DMS79 treated with DMSO at 0.1 percent for 48 hours (cell line): ENCODE results near the gene LGALS8.
"Not testable (repeated sequence)": the region's sequence is repeated elsewhere in the genome, so short reads cannot be mapped to it uniquely, and the experiment has no call there.

Experiments used
- DNase-seq: peaks from one replicate; lab custom pipeline; 2025; lab: John Stamatoyannopoulos, UW

The LGALS8 gene

DNA sequence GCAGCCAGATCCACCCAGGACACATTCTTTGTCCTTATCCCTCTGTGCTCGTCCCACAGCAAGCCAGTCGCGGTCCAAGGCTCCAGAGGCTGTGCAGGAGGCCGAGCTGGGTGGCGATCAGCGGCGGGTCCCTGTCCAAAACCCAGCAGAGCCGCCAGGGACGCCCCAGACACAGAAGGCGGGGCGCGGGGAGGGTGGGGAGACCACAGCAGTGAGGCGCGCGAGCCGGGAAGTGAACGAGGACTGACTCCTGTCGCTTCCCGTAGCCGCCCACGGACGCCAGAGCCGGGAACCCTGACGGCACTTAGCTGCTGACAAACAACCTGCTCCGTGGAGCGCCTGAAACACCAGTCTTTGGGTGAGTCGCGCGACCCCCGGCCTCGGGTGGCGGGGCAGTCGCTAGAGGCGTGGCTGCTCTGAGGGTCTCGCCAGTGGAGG, at the start of gene LGALS8:
LGALS8 (plus strand) TSS at position 279 of the 438 bp plus-strand sequence. CDS start 2,089 bp downstream, outside the sequence.
- no peak for DNase-seq

DNA sequence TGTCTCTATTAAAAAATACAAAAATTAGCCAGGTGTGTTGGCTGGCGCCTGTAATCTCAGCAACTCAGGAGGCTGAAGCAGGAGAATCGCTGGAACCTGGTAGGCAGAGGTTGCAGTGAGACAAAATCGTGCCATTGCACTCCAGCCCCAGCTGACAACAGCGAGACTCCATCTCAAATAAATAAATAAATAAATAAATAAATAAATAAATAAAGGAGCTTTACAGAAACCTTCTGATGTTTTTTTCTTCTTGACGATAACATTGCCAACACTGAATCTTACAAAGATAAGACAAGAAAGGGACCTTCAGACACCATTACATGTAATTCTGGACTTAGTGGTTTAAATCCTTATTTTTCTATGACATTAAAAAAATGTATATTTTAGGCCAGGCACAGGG, 47.8 kb upstream of the LGALS8 start:
- DNase-seq: no peak

DNA sequence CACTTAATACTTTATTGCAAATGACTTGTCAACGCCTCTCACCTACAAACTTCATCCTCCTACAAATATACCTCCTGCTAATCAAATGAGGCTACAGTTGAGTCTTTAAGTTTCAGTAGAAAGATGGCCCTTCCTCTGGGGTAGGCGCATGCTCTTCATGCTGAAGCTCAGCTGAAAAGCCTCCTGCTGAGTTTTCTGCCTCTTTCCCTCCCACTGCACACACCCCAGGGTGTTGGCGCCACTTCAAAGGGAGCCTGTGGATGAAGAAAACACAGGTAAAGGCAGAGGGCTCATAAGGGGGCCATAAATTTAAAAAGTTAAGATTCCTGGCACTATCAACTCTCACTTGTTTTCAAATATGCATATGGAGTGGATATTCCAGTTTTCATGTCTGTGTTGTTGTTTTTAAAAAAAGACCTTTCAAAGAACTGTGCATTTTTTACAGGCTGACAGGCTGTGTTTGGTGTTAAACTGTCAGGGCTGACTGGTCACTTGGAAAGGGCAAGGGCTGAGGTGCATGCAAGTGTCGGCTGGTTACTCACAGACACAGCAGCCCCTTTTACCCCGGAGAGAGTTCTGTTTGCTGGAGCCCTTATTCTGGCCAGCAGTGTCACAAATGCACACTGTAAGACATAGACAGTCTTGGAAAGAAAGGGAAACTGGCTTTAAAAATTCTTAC, 42.9 kb upstream of the LGALS8 start:
- peak; percentile 13 for DNase-seq

DNA sequence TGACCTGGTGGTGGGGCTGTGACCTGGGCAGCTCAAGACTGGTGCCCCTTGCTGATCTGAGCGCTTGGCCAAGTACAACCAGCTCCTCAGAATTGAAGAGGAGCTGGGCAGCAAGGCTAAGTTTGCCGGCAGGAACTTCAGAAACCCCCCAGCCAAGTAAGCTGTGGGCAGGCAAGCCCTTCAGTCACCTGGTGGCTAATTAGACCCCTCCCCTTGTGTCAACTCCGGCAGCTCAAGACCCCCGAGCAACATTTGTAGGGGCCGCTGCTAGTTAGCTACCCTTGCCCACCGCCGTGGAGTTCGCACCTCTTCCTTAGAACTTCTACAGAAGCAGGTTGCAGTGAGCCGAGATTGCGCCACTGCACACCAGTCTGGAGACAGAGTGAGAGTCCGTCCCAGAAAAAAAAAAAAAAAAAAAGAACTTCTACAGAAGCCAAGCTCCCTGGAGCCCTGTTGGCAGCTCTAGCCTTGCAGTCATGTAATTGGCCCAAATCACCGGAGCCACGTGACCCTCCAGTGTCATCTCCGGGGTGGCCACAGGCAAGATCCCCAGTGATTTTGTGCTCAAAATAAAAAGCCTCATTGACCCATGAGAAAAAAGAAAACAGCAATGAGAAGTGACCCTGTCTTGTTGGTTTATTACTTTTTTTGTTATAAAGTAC, 39.3 kb upstream of the LGALS8 start:
- no peak for DNase-seq

DNA sequence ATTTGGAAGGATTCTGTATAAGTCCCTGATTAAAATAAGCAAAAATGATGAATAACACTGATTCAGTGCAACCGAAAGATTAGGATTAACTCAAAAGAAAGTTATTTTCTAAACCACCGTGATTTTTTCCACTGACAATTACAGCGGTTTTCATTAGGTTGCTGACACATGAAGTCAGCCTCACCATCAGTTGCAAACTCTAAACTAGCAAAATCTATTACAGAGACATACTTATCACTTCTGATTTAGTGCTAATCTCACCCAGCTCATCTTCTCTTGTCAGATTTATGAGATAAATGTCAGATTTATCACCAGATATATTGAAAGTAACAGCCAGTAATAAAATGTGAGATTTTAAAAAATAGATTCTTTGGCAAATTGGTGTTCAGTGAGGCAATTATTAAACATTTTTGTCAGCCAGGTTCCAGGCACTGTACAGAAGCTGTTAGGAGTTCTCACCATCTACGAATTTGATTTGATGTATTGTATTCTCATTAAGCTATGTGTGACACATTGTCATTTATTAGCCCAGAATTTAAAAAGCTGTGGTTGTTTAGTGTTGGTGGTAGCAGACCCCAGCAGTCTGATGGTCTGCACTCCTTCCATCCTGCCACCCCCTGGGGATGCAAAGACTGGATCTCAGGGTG, 37.3 kb upstream of the LGALS8 start:
- no peak for DNase-seq

DNA sequence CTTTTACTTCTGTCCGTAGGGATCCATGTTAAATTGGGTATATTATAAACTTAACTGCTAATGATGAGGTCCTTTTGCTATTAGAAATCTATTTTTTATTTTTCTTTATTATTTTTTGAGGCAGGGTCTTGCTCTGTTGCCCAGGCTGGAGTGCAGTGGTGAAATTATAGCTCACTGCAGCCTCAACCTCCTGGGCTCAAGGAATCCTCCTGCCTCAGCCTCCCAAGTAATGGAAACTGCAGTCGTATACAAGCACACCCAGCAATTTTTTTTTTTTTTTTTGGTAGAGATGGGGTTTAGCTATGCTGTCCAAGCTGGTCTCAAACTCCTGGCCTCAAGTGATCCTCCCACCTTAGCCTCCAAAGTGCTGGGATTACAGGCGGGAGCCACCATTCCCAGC, 34.6 kb upstream of the LGALS8 start:
- DNase-seq: not testable (repeated sequence)

DNA sequence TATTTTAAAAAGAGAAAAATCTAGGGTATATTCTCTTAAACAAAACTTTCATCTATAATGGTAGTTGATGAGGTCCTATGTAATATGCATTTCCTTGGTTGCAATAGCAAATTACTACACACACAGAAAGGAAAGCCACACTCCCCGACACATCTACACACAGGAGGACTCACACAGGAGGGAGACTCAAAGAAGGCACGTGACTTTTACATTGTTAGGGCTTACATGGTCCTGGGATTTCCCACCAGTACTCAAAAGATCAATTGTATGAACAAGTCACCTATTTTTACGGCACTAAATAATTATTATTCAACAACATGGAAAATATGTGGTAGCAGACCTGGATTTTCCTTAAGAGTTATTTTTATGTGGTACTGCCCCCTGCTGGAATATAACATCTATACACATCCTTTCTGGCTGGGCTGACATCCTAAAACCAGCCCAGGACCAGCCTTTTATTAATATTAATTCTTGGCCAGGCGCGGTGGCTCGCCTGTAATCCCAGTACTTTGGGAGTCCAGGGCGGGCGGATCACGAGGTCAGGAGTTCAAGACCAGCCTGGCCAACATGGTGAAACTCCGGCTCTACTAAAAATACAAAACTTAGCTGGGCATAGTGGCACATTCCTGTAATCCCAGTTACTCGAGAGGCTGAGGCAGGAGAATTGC, 33.9 kb upstream of the LGALS8 start:
- DNase-seq: peak; percentile 25

DNA sequence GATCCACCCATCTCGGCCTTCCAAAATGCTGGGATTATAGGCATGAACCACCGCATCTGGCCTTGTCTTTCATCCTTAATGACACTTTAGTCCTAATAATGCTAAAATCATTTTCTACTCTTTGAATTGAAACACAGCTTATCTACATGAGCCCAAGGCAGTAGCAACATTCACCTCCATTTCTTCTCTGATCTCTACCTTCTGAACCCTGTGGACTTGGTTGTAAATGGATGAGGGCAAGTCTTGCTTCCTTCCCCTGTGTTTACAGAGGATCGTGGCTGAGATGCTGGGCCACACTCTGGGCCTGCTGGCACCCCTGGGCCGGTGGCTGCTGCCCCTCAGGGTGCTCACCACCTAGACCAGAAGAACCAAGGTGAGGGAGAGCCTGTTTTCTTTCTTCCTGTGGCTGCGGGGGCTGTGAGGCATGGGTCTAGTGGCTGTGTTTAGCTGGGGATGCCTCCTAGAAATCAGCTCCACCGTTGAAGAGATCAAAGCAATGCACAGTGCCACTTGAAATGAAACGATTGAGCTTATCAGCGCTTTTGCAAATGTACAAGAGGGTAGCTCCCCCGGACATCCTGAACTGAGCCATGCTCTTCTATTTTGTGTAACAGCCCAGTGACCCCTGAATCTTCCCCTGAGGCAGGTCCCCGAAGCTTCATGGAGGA, 32.2 kb upstream of the LGALS8 start:
- no peak for DNase-seq

DNA sequence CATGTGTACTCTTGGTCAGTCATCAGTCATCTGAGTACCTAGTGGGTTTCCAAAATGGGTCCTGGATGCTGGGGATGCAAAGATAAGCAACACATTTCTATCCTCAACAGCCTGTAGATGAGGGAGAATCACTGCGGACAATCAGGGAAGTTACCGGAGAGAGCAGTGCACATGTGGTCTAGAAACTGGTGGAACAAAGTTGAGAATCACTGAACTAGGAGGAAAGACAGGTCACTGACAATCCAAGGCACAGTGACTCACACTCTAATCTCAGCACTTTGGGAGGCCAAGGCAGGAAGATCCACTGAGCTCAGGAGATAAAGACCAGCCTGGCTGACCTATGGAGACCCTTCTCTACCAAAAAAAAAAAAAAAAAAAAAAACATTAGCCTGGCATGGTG, 31.4 kb upstream of the LGALS8 start:
- DNase-seq: no peak

DNA sequence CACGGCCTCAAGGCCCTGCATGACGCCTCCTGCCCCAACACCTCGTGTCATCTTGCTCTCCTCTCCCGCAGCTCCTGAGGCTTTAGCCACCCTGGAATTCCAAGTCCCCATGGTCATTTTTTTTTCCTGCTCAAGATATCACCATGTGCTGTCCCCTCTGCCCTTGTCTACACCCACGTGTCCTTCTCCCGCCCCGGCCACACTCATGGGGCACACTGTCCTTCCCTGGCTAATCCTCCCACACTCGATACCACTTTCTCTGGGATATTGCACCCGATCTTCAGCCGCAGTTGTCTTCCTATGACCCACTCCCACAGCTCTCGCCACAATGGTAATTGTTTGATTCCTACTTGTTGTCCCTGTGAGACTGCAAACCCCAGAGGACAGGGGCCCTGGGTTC, 29.7 kb upstream of the LGALS8 start:
- no peak for DNase-seq

DNA sequence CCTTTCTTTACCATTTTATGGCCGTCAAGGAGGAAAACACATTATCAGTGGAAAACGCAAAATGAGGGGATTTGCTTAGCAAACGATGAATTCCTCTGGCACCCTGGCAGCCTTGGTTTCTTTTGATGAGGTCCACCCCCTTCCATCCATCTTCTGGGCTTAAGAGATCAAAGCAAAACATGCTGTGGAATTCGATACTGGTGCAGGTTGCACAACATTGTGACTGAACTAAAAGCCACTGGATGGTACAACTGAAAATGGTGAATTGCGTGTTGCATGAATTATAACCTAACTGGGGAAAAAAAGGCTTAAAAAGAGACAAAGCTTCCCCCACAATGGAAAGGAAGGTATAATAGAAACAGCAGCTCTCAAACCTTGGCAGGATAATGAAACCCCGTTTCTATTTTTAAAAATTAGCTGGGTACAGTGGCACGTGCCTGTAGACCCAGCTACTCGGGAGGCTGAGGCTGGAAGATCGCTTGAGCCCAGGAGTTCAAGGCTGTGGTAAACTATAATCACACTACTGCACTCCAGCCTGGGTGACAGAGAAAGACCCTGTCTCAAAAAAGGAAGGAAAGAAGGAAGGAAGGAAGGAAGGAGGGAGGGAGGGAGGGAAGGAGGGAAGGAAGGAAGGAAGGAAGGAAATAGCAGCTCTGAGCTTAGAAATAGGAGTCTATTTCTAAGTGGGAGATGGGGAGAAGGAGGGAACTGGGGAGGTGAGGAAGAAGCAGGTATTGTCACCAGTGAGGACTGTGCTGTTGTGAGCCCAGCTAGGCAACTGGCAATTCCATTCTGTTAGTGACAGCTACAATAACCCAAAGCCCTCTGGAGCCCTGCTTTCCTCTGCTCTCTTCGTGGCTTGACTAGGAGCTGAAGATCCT, 29.0 kb upstream of the LGALS8 start:
- no peak for DNase-seq

DNA sequence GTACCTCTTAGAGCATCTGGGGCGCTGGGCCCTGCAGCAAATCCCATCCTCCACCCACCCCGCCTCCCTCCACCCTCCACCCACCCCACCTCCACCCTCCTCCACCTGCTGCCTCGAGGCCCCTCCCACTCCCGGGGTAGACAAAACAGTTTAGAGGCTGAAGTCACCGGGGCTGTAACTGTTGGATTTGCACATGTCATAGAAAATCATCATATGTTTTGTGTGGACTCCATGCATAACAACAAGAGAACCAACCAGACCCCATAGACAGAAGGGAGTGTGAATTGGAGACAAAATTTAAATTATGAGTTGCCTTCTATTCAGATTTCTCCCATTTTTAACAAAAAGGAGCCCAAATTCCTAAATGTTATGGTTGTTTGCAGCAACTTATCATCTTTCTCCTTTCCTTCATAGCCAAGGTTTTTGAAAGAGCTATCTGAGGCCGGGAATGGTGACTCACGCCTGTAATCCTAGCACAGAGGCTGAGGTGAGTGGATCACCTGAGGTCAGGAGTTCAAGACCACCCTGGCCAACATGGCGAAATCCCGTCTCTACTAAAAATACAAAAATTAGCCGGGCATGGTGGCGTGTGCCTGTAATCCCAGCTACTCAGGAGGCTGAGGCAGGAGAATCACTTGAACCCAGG, 28.2 kb upstream of the LGALS8 start:
- no peak for DNase-seq

DNA sequence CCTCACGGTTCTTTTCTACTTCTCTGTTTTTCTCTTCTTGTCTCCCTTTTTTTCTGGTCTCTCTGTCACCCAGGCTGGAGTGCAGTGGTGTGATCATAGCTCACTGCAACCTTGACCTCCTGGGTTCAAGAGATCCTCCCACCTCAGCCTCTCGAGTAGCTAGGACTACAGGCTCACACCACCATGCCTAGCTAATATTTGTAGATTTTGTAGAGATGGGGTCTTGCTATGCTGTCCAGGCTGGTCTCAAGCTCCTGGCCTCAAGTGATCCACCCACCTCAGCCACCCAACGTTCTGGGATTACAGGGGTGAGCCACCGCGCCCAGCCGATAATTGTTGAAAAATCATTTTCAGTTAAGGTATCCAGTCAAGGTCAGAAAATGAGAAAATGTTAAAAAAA, 25.9 kb upstream of the LGALS8 start:
- no peak for DNase-seq

DNA sequence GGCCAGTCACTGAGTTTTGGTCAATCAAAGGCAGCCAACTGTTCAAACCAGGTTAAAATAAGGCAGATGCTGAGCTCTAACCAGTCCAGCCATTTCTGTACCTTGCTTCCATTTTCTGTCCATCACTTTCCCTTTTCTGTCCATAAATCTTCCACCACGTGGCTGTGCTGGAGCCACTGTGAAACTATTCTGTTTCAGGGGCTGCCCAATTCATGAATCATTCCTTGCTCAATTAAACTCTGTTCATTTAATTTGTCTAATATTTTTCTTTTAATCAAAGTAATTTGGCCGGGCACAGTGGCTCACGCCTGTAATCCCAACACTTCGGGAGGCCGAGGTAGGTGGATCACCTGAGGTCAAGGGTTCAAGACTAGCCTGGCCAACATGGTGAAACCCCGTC, 22.7 kb upstream of the LGALS8 start:
- DNase-seq: no peak

DNA sequence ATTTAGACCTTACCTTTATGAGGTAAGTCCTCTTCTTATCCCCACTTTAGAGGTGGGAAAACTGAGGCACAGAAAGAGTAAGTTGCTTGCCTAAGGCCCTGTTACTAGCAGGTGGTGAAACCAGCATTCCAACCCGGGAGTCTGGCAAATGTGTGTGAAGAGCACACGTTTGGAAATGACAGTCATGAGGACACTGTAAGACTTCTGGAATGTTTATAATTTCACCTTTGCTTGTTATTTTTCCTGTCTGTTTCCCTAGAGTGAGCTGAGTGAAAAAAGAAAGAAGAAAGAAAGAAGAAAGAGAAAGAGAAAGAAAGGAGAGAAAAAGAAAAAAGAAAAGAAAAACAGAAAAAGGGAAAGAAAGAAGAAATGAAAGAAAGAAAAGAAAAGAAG, 21.2 kb upstream of the LGALS8 start:
- DNase-seq: no peak

DNA sequence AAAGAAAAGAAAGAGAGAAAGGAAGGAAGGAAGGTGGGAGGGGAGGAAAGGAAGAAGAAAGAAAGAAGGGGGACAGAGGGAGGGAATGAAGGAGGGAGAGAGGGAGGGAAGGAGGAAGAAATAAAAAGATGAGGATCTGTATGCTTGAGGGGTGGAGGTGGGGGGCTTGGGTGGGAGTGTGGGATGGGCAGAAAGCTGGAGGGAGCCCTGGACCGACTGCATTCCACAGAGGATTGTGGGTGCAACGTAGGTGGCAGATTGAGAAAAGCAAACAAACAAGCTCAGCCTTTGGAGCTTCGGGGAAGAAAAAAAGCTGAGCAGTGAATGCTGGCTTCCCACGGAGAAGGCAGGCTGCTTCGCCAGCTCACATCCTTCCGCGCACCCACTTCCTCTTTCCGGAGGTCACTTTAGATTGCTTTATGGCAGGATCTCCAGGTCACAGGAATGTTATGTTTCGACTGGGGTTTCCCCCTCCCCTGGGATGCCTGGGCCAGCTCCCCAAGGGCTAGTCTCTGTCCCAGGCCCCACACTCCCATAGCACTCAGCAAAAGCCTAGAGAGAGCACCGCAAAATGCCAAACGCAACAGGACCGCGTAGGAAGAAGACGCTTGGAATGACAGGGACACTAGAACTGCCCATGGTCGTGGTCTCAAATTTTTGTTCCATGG, 20.7 kb upstream of the LGALS8 start:
- DNase-seq: peak; percentile 42

DNA sequence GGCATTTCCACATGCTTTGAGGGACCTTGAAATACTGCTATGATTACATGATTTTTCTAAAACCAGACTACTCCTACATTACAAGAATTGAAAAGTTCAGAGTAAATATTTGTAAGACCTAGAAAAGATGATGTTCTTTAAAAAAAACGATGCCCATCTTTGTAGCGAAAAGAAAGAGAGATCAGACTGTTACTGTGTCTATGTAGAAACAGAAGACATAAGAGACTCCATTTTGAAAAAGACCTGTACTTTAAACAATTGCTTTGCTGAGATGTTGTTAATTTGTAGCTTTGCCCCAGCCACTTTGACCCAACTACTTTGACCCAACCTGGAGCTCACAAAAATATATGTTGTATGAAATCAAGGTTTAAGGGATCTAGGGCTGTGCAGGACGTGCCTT, 19.4 kb upstream of the LGALS8 start:
- DNase-seq: not testable (repeated sequence)

DNA sequence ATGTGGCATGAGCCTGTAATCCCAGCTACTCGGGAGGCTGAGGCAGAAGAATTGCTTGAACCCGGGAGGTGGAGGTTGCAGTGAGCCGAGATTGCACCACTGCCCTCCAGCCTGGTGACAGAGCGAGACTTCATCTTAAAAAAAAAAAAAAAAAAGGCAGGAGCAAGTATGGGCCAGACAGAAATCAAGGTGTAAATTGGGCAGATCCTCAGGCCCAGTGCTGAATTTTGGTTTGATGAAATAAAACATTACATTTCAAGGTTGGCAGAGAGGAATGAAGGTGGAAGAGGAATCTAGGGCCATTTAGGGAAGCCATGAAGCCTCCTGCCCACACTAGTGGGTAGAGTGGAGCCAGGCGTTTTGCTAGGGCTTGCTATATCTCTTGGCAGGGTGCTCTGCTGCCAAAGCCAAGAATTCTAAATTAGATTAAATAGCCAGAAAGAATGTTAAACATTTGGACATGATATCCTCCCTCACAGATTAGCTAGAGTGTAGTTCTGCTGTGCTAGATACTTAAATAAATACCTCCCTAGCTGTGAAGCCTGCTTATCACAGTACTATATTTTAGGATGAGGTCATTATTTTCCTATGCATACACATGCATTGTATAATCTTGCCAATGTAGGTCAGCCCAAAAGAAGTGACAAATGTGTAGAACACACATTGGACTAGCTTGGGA, 16.6 kb upstream of the LGALS8 start:
- peak; percentile 28 for DNase-seq

DNA sequence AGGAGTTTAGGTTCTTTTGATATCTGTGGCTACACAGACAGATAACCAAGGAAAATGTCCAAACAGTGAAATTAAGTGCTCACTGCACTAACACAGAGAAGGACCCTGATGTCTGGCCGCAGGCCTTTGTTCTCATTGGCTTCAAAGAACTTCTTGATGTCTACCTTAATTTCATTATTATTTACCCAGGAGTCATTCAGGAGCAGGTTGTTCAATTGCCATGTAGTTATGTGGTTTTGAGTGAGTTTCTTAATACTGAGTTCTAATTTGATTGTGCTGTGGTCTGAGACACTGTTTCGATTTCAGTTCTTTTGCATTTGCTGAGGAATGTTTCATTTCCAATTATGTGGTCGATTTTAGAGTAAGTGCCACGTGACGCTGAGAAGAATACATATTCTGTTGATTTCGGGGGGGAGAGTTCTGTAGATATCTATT, 15.2 kb upstream of the LGALS8 start:
- DNase-seq: no peak

DNA sequence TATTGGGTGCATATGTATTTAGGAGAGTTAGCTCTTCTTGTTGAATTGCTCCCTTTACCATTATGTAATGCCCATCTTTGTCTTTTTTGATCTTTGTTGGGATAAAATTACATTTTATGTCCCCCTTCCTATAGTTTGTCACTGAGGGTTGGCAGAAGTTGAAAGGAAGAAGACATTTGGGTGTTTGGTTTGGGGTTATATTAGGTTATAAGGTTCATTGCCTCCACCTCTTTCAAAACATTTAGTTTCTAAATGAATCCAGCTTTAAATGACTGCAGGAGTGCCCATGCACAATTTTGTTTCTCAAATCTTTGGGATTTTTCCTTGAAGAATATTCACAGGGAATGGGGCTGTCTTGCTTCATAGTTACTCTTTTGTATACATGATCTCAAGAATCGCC, 14.6 kb upstream of the LGALS8 start:
- DNase-seq: no peak
